Left lung (tissue), 10 donors: ENCODE data around the gene TEF. TPM values are rescaled to one million over a fixed set of nuclear protein-coding genes. Genes with fewer than 3 reads are reported as not detected.
A peak's percentile ranks its signal among the peaks of the same experiment; 100 is the strongest.

ENCODE experiments used
- ATAC-seq: fragments of 200-7000 bp; cut with Tn5 transposase; one replicate; pipeline ENCODE4 v1.9.1; 2020; ENCODE audit warnings: moderate library complexity
- DNase-seq, 4 donors: peaks; one replicate each; pipeline ENCODE4 v3.0.0-alpha.2; 2013 to 2020
- H3K27ac ChIP-seq, 2 donors: fragments of 200-600 bp; sonication (generic) in 1 of 2; one replicate each; pipeline versions ENCODE4 v1.5.0 to v1.8.0; 2020 to 2021
- H3K27me3 ChIP-seq, 2 donors: fragments of 200-600 bp; sonication (generic) in 1 of 2; one replicate each; pipeline versions ENCODE4 v1.5.0 to v1.8.0; 2020 to 2021
- H3K36me3 ChIP-seq, 2 donors: fragments of 200-600 bp; sonication (generic) in 1 of 2; one replicate each; pipeline versions ENCODE4 v1.5.0 to v1.8.0; 2020 to 2021
- H3K4me1 ChIP-seq, 2 donors: fragments of 200-600 bp; one replicate each; pipeline ENCODE4 v1.8.0; 2021
- H3K4me3 ChIP-seq, 2 donors: fragments of 200-600 bp; sonication (generic) in 1 of 2; one replicate each; pipeline versions ENCODE4 v1.5.0 to v1.8.0; 2020 to 2021; ENCODE audit warnings: mild to moderate bottlenecking in 1 of 2
- H3K9me3 ChIP-seq, 2 donors: fragments of 200-600 bp; sonication (generic) in 1 of 2; one replicate each; pipeline versions ENCODE4 v1.5.0 to v1.8.0; 2020 to 2021
- intact Hi-C, 2 donors: fragments of 100-400 bp; cut with DNase I; formaldehyde crosslinking; loops; one replicate each; pipeline versions ENCODE4 v1.11.2 to v1.14.2; 2022
- polyA plus RNA-seq, 6 donors: library from polyadenylated mRNA; unstranded; fragments of 120-200 nt; gene quantifications; one replicate each; pipeline ENCODE4 v1.2.1, GENCODE V29; 2013; ENCODE audit not compliant: insufficient read length in 6 of 6
- total RNA-seq, 2 donors: library from RNA; stranded (reverse); fragmentation: NEBNext Ultra II Directional; extraction: Animal tissue kit (Norgen Biotek cat#: 25700); gene quantifications; one replicate each; pipeline ENCODE4 v1.2.1, GENCODE V29; 2021
- TF ChIP-seq, protein P1 (sequence below), 2 donors: fragments of 200-600 bp; sonication (generic) in 1 of 2; IDR thresholded peaks; one replicate each; pipeline versions ENCODE4 v1.5.0 to v1.8.0; 2021; ENCODE audit warnings: antibody characterized with exemption in 2 of 2
- donor health status: DM: no; HTN: yes; CAD: no.
- donor health status: DM: no; HTN: no; CAD: no.

Gene TEF
- total and polyA plus RNA-seq, 8 donors, result 10.2 to 17.3 (median 12.1) TPM

DNA sequence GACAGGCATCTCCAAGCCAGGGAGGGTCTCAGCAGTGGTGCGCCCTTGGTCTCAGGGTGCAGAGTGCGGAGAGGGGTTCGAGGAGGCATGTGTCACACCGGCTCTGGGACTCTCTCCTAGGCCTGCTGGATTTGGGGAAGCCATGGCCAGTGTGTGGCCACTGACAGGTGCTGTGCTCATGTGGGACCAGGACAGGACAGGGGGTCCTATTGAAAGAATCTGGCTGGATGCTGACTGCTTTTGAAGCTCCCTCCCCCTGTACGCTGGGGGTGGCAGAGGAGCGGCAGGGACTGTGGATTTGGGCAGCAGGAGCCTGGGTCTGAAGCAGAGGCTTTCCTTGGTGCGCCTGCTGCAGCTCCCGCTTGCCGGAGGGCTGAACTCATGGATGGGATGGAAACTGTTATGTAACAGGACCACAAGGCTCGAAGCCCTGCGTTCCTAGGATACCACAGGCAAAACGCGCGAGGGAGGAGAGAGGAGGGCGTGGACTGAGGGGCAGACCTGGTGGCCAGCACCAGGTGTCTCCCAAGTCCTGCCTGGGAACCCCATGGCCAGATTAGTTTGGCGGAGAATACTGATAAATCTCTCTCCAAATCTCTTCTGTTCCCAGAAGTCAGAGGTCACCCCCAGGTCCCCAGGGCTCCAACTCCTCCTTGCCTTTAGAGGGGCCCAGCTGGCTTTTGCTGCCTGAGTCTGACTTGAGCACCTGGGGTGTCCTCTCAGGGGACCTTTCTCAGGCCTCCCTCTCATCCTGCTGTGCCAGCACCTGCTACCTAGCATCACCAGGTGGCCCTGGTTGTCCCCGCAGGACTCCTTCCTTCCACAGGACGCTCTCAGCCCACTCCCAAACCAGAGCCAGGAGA is 13.8 kb upstream of the TEF start:
- H3K4me3 ChIP-seq, result peak overlapping the region; percentile 17 to 34
- no peaks in the 10 kb centered on the region for H3K36me3 ChIP-seq
- H3K4me1 ChIP-seq, result peaks cover 13 to 29% of the 10 kb centered on the region in 2 donors
- intact Hi-C loops, result no loop called here
- DNase-seq (peak in 3 of 4 donors; percentile 41 to 83 (median 62)), ATAC-seq (peak; percentile 71)
- H3K27ac ChIP-seq, result peak overlapping the region; percentile 41 to 69
- TF ChIP-seq, protein P1, sequence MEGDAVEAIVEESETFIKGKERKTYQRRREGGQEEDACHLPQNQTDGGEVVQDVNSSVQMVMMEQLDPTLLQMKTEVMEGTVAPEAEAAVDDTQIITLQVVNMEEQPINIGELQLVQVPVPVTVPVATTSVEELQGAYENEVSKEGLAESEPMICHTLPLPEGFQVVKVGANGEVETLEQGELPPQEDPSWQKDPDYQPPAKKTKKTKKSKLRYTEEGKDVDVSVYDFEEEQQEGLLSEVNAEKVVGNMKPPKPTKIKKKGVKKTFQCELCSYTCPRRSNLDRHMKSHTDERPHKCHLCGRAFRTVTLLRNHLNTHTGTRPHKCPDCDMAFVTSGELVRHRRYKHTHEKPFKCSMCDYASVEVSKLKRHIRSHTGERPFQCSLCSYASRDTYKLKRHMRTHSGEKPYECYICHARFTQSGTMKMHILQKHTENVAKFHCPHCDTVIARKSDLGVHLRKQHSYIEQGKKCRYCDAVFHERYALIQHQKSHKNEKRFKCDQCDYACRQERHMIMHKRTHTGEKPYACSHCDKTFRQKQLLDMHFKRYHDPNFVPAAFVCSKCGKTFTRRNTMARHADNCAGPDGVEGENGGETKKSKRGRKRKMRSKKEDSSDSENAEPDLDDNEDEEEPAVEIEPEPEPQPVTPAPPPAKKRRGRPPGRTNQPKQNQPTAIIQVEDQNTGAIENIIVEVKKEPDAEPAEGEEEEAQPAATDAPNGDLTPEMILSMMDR (IDR thresholded peaks at IDR 0.05), result no peak
- no peaks in the 10 kb centered on the region for H3K27me3 ChIP-seq
- no peaks in the 10 kb centered on the region for H3K9me3 ChIP-seq

DNA sequence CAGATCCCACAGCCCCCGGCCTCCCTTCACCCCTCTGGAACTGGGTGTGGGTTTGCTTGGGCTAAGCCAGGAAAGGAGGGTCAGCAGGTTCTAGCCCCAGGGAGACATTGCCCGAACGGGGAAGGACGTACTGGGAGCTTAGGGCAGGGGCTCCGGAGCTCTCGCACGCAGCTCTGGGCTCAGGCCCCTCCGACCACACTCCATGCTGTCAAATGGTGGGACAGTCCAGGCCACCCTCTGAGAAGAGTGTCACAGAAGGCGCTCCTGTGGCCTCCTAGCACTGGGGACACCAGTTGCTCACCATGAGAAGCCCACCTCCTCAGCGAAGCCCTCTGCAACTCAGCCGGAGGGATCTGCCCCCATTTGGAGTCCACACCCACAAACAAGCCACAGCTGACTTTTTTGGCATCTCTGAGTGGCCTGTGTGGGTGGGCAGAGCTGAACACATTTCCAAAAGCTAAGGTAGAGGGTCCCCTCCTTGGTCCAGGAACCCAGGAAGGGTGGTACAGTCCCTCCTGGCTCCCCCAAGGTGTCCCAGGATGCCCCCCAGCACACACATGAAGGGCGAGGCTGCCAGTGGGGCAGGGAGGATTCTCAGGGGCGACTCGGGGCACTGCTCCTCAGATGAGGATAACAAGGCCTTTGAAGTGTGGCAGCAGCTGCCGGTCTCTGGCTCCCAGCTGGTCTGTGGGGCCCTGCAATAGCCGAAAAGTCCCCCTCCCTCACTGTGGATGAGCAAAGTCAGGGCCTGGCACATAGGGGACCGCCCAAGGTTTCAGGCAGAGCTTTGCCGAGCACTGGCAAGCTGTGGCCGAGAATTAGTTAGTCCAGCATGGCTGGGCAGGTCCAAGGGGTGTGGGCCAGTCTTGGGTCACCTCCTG is 13.0 kb upstream of the TEF start:
- TF ChIP-seq, protein P1 (IDR thresholded peaks at IDR 0.05), result no peak
- H3K27ac ChIP-seq, result no peak overlapping the region
- no peaks in the 10 kb centered on the region for H3K27me3 ChIP-seq
- no peaks in the 10 kb centered on the region for H3K9me3 ChIP-seq
- no peaks in the 10 kb centered on the region for H3K36me3 ChIP-seq
- H3K4me1 ChIP-seq, result peaks cover 13 to 29% of the 10 kb centered on the region in 2 donors
- intact Hi-C loops, result no loop called here
- no peak for ATAC-seq
- peak overlapping the region; percentile 17 to 34 for H3K4me3 ChIP-seq
- peak in 1 of 4 donors; percentile 63 for DNase-seq

DNA sequence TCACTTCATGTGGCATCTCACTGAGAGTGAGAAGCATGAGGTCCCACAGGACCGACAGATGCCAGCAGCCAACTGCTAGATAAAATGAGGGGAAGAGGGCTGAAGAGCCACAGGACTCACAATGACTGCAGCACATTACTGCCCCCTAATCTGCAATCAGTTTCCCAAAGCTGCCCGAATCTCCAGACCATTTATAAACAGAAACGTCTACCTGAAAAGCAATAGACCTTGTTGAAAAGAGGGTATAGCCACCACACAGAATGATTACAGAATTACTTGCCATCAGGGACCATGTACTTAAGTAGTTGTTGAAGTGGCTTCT is 12.4 kb upstream of the TEF start:
- Histone ChIP-seq H3K4me1 (peaks cover 13 to 29% of the 10 kb centered on the region in 2 donors), H3K9me3 (no peaks in the 10 kb centered on the region), H3K4me3 (no peak overlapping the region), H3K27ac (no peak overlapping the region), H3K36me3 (no peaks in the 10 kb centered on the region), H3K27me3 (no peaks in the 10 kb centered on the region)
- TF ChIP-seq, protein P1 (IDR thresholded peaks at IDR 0.05), result no peak
- intact Hi-C loops, result no loop called here
- ATAC-seq (no peak), DNase-seq (no peak)

DNA sequence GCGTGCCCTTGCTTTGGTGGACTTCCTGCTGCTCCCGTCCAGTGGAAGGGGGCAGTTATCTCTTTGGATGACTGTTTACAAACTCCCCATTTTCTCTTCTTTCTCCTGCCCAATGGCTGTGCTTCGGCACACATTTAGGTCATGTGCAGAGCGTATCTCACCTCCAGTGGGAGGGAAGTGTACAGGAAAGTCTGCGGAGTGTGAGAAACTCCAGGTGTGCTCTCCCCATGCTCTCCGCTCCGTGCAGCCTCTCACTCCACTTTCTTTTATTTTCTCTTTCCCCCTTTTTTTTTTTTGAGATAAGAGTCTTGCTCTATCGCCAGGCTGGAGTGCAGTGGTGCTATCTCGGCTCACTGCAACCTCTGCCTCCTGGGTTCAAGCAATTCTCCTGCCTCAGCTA is 11.9 kb upstream of the TEF start:
- no peak overlapping the region for H3K4me3 ChIP-seq
- peaks cover 13 to 29% of the 10 kb centered on the region in 2 donors for H3K4me1 ChIP-seq
- no peak for DNase-seq
- TF ChIP-seq, protein P1 (IDR thresholded peaks at IDR 0.05), result no peak
- ATAC-seq, result no peak
- no peaks in the 10 kb centered on the region for H3K36me3 ChIP-seq
- H3K27me3 ChIP-seq, result no peaks in the 10 kb centered on the region
- H3K27ac ChIP-seq, result no peak overlapping the region
- intact Hi-C loops, result no loop called here
- H3K9me3 ChIP-seq, result no peaks in the 10 kb centered on the region

DNA sequence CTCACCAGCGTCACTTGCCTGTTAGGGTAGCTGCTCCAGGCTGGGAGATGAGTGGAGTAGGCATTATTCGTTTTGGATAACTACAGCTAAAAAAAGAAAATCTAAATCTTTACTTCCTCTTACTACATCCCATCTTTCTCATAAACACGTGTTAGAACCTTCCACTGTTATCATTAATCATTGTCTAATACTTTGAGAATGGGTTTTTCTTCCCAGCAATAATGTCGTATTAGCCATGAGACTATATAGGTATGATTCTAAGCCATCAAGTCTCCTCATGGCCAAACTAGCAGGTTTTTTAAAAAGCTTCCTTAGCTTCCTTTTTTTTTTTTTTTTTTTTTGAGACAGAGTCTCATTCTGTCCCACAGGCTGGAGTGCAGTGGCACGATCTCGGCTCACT is 3.9 kb upstream of the TEF start:
- Histone ChIP-seq H3K4me3 (no peak overlapping the region), H3K4me1 (peaks cover 0 to 20% of the 10 kb centered on the region in 2 donors), H3K27ac (no peak overlapping the region), H3K27me3 (no peaks in the 10 kb centered on the region), H3K36me3 (no peaks in the 10 kb centered on the region), H3K9me3 (no peaks in the 10 kb centered on the region)
- no peak for ATAC-seq
- intact Hi-C loops, result no loop called here
- TF ChIP-seq, protein P1 (IDR thresholded peaks at IDR 0.05), result no peak
- DNase-seq, result no peak
